AG08396 (cell line): ENCODE measurements around the gene ABHD8.
A peak's percentile ranks its signal among the peaks of the same experiment; 100 is the strongest.
"Not testable (repeated sequence)": the region's sequence is repeated elsewhere in the genome, so short reads cannot be mapped to it uniquely, and the experiment has no call there.

ENCODE experiments used
- DNase-seq: peaks from one replicate; pipeline ENCODE4 v3.0.0; 2012; ENCODE audit warnings: low spot score, mixed read lengths

Gene ABHD8

DNA sequence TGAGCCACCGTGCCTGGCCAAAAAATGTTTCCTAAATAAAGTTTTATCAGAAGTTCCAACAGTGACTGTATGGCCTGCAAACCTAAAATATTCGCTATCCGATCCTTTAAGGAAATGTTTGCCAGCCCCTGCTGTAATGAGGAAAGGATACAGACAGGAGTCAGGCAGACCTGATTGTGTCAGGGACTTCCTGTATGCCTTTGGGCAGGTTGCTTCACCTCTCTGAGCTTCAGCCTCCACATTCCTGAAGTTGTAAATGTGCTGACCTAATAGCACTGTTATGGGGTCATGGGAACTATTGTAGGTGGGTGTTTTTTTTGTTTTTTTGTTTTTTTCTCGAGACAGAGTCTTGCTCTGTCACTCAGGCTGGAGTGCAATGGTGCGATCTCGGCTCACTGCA lies 6.2 kb downstream of the ABHD8 start:
- no peak for DNase-seq

DNA sequence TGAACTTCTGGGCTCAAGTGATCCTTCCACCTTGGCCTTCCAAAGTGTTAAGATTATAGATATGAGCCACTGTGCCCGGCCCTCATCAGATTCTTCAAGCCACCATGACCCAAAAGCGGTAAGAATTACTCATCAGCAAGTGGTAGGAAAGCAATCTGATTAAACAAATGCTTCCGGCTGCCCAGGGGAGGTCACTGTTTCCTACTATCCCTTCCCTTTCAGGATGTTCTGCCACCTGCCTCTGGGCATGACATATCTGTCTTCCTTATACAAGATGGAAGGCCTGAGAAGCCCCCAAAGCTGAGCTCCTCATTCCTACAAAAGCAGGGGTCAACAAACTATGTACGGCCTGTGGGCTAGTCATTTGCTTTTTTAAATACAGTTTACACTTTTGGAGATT lies 7.0 kb downstream of the ABHD8 start:
- DNase-seq = peak; percentile 64

DNA sequence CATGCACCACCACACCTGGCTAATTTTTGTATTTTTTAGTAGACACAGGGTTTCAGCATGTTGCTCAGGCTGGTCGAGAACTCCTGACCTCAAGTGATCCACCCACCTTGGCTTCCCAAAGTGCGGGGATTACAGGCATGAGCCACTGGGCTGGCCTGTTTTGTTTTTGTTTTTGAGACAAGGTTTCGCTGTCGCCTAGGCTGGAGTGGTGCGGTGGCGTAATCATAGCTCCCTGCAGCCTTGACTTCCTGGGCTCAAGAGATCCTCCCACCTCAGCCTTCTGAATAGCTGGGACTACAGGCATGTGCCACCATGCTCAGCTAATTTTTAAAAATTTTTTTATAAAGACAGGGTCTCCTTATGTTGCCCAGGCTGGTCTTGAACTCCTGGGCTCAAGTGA lies 7.7 kb downstream of the ABHD8 start:
- not testable (repeated sequence) for DNase-seq

DNA sequence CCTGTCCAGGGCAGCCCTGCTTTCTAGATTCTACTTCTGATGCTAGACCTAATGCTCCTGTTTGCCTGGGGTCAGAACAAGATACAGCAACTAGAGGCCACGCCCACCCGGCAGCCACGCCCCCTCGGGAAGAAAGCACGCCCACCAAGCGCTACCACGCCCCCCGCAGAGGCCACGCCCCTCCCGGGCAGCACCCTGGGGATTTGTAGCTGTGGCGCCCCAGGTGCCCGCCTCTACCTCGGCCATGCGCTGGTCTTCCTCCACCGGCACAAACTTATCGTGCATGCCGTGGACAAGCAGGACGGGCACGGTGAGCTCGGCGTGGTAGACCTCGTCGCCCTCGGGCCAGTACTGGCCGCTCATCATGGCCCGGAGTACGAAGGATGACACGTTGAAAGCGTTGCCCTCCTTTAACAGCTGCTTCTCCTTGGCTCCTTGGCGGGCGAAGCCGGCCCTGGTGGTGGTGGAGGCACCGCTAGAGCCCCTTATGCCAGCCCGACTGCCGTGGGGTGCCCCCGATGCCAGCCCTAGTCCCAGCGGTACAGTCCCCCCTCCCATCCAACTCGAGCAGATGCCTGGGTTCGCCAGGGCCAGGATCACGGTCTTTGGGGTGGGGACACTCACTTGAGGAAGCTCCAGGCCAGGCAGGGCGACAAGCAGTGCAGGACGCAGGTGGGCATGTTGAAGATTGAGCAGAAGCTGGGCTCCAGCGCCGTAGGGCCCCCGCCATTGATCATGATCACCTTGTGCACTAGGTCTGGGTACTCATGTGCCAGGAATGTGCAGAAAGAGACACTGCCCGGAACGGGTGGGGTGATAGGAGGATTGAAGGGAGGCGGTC lies 9.0 kb downstream of the ABHD8 start:
- DNase-seq = peak; percentile 69

DNA sequence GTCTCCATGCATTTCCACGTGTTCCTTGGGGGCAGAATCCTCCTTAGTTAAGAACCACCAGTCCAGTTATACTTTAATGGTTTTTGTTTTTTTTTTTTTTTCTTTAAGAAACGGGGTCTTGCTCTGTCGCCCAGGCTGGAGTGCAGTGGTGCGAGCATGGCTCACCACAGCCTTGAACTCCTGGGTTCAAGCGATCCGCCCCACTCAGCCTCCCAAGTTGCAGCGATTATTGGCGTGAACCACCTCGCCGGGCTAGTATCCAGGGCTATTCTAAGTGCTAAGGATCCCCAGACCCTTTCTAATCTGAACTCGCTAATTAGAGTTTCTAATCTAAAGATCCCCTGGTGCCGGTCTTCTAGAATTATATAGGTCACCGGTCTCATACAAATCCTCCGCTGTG lies 9.6 kb downstream of the ABHD8 start:
- DNase-seq = no peak

DNA sequence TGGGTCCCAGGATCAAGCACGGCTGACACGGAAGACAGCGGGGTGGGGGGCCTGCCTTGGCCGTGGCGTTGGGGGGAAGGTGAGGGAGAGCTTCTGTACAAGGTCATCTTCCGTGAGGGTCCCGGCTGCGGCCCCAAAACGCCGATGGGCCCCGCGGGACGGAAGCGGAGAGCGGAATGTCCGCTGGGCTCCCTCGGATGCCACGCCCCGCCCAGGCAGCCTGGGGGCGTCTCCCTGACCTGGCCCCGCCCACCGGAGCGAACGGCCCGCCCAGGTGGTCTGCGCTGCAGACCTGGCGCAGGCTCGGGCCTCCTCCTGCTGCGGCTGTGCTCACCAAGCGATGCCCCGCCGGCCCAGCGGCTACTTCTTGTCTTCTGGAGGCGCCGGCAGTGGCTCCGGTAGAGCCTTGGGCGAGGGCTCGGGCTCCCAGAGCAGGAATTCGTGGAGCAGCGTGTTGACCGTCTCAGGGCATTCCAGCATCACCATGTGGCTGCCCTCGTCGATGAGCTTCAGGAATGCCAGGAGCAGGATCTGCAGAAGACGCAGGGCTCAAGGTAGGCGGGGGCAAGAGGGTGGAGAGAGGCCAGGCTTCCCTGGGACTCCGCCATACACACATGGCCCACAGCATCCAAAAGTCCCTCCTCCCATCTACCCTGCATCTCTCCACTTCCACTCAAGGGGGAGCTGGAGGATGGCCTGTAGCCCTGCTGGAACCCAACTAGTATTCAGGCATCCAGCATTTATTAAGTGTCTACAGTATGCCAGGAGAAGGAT lies 10.7 kb downstream of the ABHD8 start:
- peak; percentile 96 for DNase-seq

DNA sequence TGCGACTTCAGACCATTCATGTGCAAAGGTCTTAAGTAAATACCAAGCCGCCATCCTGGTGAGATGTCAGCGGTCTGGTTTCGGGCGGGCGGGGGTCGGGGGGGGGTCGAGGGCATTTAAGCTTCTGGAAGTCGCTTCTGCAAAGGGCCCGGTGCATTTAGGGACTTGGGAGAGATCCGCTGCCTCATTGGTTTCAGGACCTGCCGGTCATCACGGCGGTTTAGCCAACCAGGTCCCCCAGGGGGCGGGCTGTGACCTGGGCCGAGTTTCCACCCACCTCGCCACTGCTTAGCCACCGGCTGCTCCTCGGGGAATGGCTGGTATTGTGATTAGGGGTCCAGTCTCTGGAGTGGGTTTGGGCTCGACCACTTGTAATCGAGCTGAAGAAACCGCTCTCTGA lies 13.7 kb downstream of the ABHD8 start:
- DNase-seq = peak; percentile 95

DNA sequence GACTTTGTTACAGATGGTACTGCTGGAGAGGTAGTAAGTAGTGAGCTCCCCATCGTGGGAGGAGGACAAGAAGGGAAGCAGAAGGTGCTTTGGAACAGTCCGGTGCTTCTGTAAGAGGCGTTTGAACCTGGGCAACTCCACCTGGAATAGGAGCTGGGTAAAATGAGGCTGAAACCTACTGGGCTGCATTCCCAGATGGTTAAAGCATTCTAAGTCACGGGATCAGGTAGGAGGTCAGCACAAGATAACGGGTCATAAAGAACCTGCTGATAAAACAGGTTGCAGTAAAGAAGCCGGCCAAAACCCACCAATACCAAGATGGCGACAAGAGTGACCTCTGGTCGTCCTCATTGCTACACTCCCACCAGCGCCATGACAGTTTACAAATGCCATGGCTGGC lies 16.5 kb downstream of the ABHD8 start:
- no peak for DNase-seq

DNA sequence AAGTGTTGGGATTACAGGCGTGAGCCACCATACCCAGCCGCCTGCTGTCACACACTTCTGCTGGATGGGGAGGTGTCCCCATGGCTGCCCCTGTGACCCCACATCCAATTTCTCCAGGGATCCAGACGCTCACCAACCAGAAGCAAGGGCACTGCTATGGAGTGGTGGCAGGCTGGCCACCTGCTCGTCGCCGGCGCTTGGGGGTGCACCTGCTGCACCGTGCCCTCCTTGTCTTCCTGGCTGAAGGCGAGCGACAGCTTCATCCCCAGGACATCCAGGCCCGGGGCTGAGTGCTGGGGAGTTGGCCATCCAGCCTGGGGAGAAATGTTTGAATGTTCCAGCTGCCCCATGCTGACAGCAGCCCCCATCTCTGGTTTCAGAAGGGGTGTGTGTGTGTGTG lies 17.0 kb downstream of the ABHD8 start:
- no peak for DNase-seq

DNA sequence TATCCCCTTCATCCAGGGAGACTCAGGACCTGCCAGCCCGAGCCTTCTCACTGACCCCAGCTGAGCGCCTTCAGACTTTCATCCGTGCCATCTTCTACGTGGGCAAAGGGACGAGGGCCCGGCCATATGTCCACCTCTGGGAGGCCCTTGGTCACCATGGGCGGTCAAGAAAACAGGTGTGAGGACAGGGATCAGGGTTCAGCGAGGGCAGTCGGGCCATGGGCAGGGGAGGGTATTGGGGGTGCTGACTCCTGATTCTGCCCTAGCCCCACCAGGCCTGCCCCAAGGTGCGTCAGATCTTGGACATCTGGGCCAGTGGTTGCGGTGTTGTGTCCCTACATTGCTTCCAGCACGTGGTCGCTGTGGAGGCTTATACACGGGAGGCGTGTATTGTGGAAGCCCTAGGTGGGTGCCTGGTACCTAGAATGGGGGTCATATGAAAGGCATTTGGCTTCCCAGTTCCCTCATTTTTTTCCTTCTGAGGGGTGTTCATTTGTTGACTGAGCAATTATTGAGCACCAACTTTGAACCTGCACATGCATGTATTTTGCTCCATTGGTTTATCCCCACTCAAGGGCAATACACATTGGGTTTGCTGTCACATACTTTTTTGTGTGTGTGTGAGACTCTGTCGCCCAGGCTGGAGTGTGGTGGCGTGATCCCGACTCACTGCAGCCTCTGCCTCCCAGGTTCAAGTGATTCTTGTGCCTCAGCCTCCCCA lies 17.6 kb downstream of the ABHD8 start:
- no peak for DNase-seq

DNA sequence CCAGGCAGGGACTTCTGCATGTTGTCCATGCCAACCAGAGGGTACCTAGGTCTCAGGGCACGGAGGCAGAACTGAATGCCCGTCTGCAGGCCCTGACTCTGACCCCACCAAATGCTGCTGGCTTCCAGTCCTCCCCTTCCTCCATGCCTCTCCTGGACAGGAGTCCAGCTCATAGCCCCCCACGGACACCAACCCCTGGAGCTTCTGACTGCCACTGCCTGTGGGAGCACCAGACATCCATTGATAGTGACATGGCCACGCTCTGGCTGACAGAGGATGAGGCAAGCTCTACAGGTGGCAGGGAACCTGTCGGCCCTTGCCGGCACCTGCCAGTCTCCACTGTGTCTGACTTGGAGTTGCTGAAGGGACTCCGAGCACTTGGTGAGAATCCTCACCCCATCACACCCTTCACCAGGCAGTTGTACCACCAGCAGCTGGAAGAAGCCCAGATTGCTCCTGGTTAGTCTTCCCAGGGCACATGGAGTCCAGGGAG lies 19.7 kb downstream of the ABHD8 start:
- DNase-seq = no peak

DNA sequence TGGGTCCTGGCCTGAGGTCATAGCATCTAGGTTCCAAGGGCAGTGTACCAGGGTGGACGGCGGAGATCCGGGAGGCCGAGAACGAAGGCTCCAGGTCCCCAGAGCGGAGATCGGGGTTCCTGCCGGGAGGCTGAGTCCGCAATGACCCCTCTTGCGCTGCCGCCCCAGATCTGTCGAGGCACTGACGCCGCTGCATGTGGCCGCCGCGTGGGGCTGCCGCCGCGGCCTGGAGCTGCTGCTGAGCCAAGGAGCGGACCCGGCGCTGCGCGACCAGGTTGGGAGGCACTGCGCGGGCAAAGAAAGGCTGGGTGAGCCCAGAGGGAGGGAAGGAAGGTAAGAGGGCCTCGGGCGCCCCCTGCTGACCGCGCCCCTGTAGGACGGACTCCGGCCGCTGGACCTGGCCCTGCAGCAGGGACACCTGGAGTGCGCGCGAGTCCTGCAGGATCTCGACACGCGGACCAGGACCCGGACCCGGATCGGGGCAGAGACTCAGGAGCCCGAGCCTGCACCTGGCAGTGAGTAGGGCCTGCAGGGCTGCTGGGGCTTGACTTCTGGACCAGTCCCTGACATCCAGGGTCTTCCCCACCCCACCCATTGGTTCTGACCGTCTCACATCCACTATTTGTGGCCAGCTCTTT lies 20.6 kb downstream of the ABHD8 start:
- peak; percentile 92 for DNase-seq

DNA sequence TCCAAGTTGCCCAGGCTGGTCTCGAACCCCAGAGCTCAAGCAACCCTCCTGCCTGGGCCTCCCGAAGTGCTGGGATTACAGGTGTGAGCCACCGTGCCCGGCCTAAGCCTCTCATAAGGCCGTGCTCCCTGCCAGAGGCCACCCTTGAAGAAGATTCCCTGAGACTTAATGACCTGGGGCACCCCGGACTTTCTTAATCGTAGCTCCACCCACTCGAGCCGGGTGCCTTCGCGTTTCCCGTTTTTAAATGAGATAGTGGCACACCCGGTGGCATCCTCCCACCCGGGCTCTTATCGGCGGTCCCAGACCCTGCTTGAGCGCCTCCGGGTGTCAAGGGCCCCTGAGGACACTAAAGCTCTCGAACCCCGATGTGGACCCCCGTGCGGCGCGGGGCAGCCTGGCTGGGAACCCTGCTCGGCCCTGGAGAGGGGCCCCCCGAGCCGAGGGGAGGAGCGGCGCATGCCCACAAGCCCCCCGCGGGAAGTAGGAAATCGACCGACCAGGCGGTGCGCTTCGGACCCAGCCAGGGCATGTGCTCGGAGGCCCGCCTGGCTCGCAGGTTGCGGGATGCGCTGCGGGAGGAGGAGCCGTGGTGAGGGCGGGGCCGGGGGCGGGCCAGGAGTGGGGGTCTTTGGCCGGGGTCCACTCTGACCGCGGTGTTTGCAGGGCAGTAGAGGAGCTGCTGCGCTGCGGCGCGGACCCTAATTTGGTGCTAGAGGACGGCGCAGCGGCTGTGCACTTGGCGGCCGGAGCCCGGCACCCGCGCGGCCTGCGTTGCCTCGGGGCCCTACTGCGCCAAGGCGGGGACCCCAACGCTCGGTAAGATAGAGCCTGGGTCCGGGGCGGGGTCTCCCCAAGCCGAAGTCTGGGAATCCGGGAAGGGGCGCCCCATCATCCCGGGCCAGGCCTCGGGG lies 21.6 kb downstream of the ABHD8 start, which contains the start of gene ANKLE1:
Gene ANKLE1 (plus strand): TSS at position 511 of the 914 bp plus-strand sequence. CDS start 20 bp downstream, at position 531.
- peak; percentile 64 for DNase-seq

DNA sequence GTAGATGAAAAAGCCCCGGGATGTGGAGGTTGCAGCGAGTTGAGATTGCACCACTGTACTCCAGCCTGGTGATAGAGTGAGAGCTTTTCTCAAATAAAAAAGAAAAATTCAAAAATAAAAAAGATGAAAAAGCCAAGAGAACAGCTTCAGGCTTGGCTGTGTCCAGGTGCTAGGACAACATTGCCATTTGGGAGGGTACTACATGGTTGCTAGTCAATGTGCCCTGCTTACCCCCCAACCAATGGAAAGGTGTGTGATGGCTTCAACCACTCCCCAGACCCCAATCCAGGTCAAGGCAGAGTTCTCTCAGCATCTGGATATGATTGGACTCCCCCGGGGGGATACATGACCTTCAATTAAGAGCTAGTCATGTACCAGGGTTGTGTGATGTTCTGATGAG lies 23.8 kb downstream of the ABHD8 start:
- no peak for DNase-seq

DNA sequence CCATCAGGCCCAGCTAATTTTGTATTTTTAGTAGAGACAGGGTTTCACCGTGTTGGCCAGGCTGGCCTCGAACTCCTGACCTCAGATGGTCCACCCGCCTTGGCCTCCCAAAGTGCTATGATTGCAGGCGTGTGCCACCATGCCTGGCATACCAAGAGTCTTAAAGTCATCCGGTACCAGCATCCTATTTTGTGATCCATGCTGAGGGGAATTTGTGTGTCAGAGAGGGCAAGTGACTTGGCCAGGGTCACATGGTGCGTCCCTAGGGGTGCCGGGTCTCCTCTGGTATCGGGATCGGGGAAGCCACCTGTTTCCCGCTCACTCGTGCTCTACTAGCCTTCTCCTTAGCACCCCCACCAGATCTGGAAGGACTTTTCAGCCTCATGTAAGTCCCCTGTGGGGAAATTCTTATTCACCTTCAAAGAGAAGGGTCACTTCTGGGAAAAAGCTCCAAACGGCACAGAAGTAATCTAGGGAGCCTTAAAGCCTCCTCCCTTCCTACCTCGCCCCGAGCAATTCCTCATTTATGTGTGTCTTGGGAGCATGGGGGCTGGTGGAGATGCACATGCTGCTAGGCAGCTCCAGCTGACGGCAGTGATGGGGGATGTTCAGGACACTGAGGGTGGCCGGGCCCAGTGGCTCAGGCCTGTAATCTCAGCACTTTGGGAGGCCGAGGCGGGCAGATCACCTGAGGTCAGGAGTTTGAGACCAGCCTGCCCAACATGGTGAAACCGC lies 27.6 kb downstream of the ABHD8 start:
- no peak for DNase-seq

DNA sequence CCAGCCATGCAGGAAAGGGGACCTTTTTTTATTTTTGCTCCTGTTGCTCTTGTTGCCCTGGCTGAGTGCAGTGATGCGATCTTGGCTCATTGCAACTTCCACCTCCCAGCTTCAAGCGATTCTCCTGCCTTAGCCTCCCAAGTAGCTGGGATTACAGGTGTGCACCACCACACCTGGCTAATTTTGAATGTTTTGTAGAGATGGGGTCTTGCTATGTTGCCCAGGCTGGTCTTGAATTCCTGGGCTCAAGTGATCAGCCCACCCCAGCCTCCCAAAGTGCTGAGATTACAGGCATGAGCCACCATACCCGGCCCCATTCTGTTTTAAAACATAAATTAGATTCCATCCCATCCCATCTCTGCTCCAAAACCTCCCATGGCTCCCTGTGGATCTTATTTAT lies 28.3 kb downstream of the ABHD8 start:
- not testable (repeated sequence) for DNase-seq

DNA sequence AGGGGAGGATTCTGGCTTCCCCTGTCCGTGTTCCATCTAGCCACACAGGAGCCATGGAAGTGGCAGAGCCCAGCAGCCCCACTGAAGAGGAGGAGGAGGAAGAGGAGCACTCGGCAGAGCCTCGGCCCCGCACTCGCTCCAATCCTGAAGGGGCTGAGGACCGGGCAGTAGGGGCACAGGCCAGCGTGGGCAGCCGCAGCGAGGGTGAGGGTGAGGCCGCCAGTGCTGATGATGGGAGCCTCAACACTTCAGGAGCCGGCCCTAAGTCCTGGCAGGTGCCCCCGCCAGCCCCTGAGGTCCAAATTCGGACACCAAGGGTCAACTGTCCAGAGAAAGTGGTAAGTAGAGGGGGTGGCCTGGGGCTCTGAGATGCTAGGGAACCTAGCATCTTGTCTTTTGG lies 34.5 kb downstream of the ABHD8 start:
- DNase-seq = no peak

DNA sequence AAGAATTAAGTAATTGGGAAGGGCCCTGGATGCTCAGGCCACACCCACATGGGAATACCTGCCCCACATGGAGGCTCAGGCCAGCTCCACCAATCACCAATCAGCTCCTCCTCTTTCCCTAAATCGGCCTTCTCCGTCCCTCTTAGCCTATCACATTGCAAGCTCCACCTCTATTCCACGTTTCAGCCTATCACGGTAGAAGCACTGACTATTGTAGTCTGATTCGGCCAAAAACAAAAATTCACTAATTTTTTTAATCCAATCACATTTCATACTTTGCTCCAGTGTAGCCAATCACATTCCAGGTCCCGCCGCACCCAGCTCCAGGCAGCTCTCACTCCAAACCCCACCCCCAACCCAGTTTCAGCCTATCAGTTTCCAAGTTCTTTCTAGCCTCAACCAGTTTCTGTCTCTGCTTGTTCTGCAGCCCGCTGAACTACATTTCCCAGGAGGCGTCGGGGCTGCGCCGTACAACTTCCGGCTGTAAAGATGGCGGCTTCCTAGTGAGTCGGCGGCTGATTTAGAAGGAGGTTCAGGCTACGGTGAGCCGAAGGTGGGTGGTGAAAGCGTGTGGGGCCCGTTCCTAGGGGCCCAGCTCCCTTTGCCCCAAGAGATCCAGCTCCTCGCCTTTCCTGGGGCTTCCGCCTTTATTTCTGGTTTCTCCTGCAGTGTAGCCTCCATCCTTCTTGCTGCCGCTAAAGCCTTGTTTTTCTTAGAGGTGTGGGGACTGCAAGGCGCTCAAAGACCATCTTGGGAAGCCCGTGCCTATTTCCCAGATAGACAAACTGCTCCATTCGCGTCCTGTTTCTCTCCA lies 36.0 kb downstream of the ABHD8 start, which contains the start of gene BABAM1:
Gene BABAM1 (plus strand): TSS at position 469 of the 814 bp plus-strand sequence. CDS start 1,364 bp downstream, outside the sequence.
- peak; percentile 100 for DNase-seq

DNA sequence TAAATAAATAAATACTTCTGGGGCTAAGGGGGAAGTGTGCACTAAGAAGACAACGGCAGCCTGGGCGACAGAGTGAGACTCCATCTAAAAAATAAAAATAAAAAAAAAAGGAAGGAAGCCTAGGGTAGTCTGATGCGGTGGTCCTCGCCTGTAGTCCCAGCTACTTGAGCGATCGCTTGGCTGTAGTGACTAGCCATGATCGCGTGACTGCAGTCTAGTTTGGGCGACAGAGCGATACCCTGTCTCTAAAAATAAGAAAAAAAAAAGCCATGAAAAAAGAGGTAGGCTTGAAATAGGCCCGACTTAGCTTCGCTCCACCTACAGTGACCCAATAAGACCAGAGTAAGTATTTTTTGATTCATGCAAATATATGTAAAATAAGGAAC lies 36.6 kb downstream of the ABHD8 start:
- no peak for DNase-seq
